NT2/D1 (cell line): ENCODE measurements around the gene LGALS4.
"Not testable (repeated sequence)": the region's sequence is repeated elsewhere in the genome, so short reads cannot be mapped to it uniquely, and the experiment has no call there.

ENCODE experiments used
- SUZ12 ChIP-seq: IDR thresholded peaks from 2 replicates; pipeline ENCODE4 v1.6.1; 2011; ENCODE audit not compliant: insufficient read length, insufficient read depth; ENCODE audit errors: extremely low read depth
- YY1 ChIP-seq: IDR thresholded peaks from 2 replicates; pipeline ENCODE4 v1.6.1; 2011; ENCODE audit not compliant: insufficient read length, insufficient read depth
- ZNF274 ChIP-seq: IDR thresholded peaks from 2 replicates; pipeline ENCODE4 v1.6.1; 2011; ENCODE audit warnings: mild to moderate bottlenecking, low read depth, low read length

DNA sequence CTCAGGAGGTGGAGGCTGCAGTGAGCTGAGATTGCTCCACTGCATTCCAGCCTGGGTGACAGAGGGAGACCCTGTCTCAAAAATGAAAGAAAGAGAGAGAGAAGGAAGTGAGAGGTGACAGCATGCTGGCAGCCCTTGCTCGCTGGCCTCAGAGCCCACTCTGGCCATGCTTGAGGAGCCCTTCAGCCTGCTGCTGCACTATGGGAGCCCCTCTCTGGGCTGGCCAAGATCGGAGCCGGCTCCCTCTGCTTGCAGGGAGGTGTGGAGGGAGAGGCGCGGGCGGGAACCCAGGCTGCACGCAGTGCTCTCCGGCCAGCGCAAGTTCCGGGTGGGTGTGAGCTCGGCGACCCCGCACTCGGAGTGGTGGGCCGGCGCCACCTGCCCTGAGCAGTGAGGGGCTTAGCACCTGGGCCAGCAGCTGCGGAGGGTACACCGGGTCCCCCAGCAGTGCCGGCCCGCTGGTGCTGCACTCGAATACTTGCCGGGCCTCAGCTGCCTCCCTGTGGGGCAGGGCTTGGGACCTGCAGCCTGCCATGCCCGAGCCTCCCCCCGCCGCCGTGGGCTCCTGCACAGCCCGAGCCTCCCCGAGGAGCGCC is 8.6 kb upstream of the LGALS4 start:
- TF ChIP-seq ZNF274, SUZ12, YY1: not testable (repeated sequence)
